Ovary (tissue), 9 donors: ENCODE data around the gene GTPBP6. TPM values are rescaled to one million over a fixed set of nuclear protein-coding genes. Genes with fewer than 3 reads are reported as not detected.
"Not testable (repeated sequence)": the region's sequence is repeated elsewhere in the genome, so short reads cannot be mapped to it uniquely, and the experiment has no call there.

ENCODE experiments used
- DNase-seq, 5 donors: peaks; one replicate each; pipeline ENCODE4 v3.0.0-alpha.2; 2019 to 2020
- H3K27ac ChIP-seq, 2 donors: fragments of 200-600 bp; one replicate each; pipeline versions ENCODE4 v1.5.1 to v1.8.0; 2019 to 2022
- H3K27me3 ChIP-seq: fragments of 200-600 bp; one replicate; pipeline ENCODE4 v1.8.0; 2022
- H3K36me3 ChIP-seq: fragments of 200-600 bp; sonication (generic); one replicate; pipeline ENCODE4 v1.5.1; 2019
- H3K4me1 ChIP-seq: one replicate; pipeline ENCODE4 v1.8.1; 2013; ENCODE audit warnings: mild to moderate bottlenecking, moderate library complexity; ENCODE audit not compliant: insufficient read depth
- H3K4me3 ChIP-seq: fragments of 200-600 bp; sonication (generic); one replicate; pipeline ENCODE4 v1.5.1; 2017
- H3K9me3 ChIP-seq, 2 donors: fragments of 200-600 bp in 1 of 2; sonication (generic) in 1 of 2; one replicate each; pipeline versions ENCODE4 v1.5.1 to v1.8.1; 2013 to 2019; ENCODE audit warnings: mild to moderate bottlenecking in 1 of 2, moderate library complexity in 1 of 2
- EP300 ChIP-seq: sonication (generic); formaldehyde crosslinking; IDR thresholded peaks from one replicate; pipeline ENCODE4 v1.6.1; 2017; ENCODE audit warnings: antibody characterized with exemption
- POLR2A ChIP-seq: fragments of 450-650 bp; IDR thresholded peaks from one replicate; pipeline ENCODE4 v1.6.1; 2017; ENCODE audit warnings: antibody characterized with exemption, mild to moderate bottlenecking, moderate library complexity
- WGBS, 3 donors: extraction: QIAGEN DNeasy Blood & Tissue Kit in 1 of 3; methylation state at CpG; one replicate each; pipeline versions ENCODE4 v1.1.5 to v1.1.7; 2013 to 2017; 5-methylcytosine and 5-hydroxymethylcytosine counted together
- intact Hi-C, 4 donors: fragments of 100-400 bp; cut with DNase I; formaldehyde crosslinking; loops; one replicate each; pipeline versions ENCODE4 v1.11.0 to v1.15.1; 2022 to 2023
- polyA plus RNA-seq, 2 donors: library from polyadenylated mRNA; stranded (reverse); fragments of 200-250 nt in 1 of 2; fragments of 350-450 nt in 1 of 2; fragmentation: Illumina TruSeq in 1 of 2; extraction: RNeasy Lipid Tissue Mini Kit (QIAGEN cat#74804) in 1 of 2; gene quantifications; one replicate each; pipeline ENCODE4 v1.2.3, GENCODE V29; 2013 to 2014
- total RNA-seq, 7 donors: library from RNA; depleted of rRNA in 2 of 7; stranded (reverse); fragments of >200 nt in 2 of 7; fragmentation: NEBNext Ultra II Directional in 3 of 7; extraction: Animal tissue kit (Norgen Biotek cat#: 25700) in 3 of 7; gene quantifications; one replicate each; pipeline versions ENCODE4 v1.1.0 to v1.2.4, GENCODE V29; 2016 to 2023
- TF ChIP-seq, protein P1 (sequence below), 3 donors: fragments of 450-650 bp in 2 of 3; fragments of 200-600 bp in 1 of 3; IDR thresholded peaks; one replicate each; pipeline versions ENCODE4 v1.5.1 to v1.8.0; 2016 to 2022; ENCODE audit warnings: antibody characterized with exemption in 3 of 3, mild to moderate bottlenecking in 1 of 3
- donor health status: DM: no; HTN: no; CAD: no; lungs with moderate emphysema.
- donor health status: DM: no; HTN: no; CAD: no.
- donor health status: Bipolar disorder and iron deficiency.
- donor health status: DM: yes; HTN: yes; CAD: no.
- donor health status: DM: no; HTN: no; CAD: no.
- donor health status: DM: yes; HTN: yes; CAD: no.

The GTPBP6 gene
- total and polyA plus RNA-seq, 9 donors: 7.1 to 69.0 (median 47.8) TPM

DNA sequence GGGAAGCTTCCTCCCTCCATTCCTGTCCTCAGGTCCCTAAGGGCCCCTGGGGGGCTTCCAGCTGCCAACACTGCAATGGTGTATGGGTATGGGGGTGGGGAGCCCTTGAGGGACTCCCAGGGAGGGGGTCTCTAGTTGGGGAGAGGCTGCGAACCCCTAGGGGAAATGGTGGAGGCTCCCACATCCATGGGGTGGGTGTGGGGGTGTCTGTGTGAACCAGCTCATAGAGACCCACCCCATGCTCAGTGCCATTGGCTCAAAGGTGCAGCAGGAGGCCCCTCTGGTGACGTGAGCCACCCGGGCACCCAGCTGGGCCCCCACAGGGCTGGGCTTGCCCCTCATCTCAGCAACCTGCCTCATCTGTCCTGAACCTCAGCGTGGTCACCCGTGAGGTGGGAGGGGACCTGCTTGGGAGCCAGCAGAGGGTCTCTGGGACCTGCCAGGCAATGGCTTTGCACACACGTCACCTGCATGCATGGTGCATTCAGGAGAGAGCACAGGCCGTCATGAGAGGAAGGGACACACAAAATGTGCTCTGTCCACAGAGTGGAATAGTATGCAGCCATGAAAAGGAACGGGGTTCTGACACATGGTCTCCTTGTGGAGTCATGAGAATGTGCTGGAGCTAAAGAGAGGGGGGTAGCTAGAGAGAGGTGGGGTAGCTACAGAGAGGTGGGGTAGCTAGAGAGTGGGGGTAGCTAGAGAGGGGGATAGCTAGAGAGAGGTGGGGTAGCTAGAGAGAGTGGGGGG is 60.1 kb downstream of the GTPBP6 start:
- intact Hi-C loops: no loop called here
- 75 to 79% (median 76%) methylated on average over 8 of the region's 8 CpGs for WGBS, 3 donors
- H3K36me3 ChIP-seq: no peaks in the 10 kb centered on the region
- TF ChIP-seq EP300: no peak
- TF ChIP-seq, protein P1, sequence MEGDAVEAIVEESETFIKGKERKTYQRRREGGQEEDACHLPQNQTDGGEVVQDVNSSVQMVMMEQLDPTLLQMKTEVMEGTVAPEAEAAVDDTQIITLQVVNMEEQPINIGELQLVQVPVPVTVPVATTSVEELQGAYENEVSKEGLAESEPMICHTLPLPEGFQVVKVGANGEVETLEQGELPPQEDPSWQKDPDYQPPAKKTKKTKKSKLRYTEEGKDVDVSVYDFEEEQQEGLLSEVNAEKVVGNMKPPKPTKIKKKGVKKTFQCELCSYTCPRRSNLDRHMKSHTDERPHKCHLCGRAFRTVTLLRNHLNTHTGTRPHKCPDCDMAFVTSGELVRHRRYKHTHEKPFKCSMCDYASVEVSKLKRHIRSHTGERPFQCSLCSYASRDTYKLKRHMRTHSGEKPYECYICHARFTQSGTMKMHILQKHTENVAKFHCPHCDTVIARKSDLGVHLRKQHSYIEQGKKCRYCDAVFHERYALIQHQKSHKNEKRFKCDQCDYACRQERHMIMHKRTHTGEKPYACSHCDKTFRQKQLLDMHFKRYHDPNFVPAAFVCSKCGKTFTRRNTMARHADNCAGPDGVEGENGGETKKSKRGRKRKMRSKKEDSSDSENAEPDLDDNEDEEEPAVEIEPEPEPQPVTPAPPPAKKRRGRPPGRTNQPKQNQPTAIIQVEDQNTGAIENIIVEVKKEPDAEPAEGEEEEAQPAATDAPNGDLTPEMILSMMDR (IDR thresholded peaks at IDR 0.05): no peak
- no peak for TF ChIP-seq POLR2A
- no peak overlapping the region for H3K27ac ChIP-seq
- H3K4me3 ChIP-seq: no peak overlapping the region
- DNase-seq: no peak
- peaks cover 3% of the 10 kb centered on the region for H3K4me1 ChIP-seq
- no peaks in the 10 kb centered on the region for H3K9me3 ChIP-seq
- no peaks in the 10 kb centered on the region for H3K27me3 ChIP-seq

DNA sequence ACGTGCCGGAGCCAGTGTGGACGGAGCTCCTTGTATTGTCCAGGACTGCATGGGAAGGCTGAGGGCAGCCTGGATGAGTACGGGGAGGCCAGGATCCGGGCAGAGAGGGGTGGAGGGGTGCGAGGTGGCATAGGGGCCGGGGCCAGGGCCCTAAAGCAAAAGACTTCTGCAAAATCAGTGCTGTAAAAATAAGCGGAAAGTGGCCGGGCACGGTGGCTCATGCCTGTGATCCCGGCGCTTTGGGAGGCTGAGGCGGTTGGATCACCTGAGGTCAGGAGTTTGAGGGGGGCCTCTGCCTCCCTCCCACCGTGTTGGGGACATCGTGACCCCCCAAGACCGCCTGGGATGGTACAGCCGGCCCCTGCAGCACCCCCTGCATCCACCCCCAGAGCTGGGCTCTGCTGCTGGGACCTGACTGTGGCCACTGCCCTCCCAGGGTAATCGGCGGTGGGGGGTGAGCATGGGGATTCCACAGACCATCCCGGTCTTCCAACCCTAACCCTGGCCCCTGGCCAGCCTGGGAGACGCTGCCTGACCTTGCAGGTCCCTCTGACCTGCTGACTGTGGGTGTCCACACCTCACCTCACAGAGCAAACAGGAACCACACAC is 60.8 kb downstream of the GTPBP6 start:
- DNase-seq: no peak
- Histone ChIP-seq H3K27me3 (no peaks in the 10 kb centered on the region), H3K4me3 (no peak overlapping the region), H3K4me1 (peaks cover 3% of the 10 kb centered on the region), H3K27ac (no peak overlapping the region), H3K36me3 (no peaks in the 10 kb centered on the region), H3K9me3 (no peaks in the 10 kb centered on the region)
- TF ChIP-seq EP300: no peak
- whole genome bisulfite sequencing, 3 donors: 67 to 84% (median 69%) methylated on average over 21 of the region's 21 CpGs
- intact Hi-C loops: no loop called here

DNA sequence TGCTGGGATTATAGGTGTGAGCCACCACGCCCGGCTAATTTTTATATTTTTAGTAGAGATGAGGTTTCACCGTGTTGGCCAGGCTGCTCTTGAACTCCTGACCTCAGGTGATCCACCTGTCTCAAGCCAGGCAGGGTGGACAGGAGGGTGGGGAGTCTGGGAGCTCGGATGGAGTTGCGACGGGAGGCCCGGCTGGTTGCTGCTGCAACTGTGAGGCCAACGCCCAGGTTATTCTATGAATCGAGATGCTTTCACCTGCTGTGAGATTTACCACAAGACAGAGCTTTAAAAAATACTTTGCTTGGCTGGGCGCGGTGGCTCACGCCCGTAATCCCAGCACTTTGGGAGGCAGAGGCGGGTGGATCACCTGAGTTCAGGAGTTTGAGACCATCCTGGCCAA is 61.5 kb downstream of the GTPBP6 start:
- H3K36me3 ChIP-seq, H3K27ac ChIP-seq, DNase-seq, H3K9me3 ChIP-seq, H3K4me3 ChIP-seq, H3K27me3 ChIP-seq, H3K4me1 ChIP-seq, intact Hi-C loops: not testable (repeated sequence)
- 82 to 92% (median 87%) methylated on average over 14 of the region's 14 CpGs for WGBS, 3 donors

DNA sequence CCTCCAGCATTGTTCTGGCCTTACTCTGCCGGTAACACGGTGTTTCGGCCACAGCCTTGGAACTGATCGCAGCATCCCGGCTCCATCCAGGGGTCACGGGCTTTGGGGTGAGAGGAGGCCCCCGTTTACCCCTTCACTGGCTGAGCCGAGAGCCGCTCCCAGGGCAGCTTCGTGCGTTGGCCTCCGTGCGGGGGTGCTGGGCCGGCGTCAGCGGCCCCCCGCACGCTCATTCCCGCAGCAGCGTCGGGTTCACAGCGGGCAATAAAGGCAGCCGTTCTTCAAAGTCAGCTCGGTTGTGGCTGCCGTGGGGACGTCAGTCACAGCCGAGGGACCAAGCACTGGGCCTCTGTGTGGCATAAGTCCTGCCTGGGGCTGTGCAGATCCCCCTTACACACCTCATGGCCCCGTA is 62.7 kb downstream of the GTPBP6 start:
- Histone ChIP-seq H3K4me1 (no peaks in the 10 kb centered on the region), H3K36me3 (no peaks in the 10 kb centered on the region), H3K27me3 (no peaks in the 10 kb centered on the region), H3K27ac (no peak overlapping the region), H3K4me3 (no peak overlapping the region), H3K9me3 (no peaks in the 10 kb centered on the region)
- DNase-seq: no peak
- WGBS, 3 donors: 56 to 59% (median 56%) methylated on average over 28 of the region's 28 CpGs
- intact Hi-C loops: no loop called here
- TF ChIP-seq, protein P1 (IDR thresholded peaks at IDR 0.05): no peak
- TF ChIP-seq EP300 (no peak), POLR2A (no peak)

Other genes with a start within 250 kb of the GTPBP6 start
- gene PLCXD1, start 37.4 kb downstream of the GTPBP6 start, total RNA-seq: 10 to 100 TPM in 5 of 7 donors, 1 to 10 TPM in 2; 2.6 to 19.4 (median 13.5) TPM
- gene PLCXD1, start 37.4 kb downstream of the GTPBP6 start, polyA plus RNA-seq: 10 to 100 TPM in 1 of 2 donors, 1 to 10 TPM in 1; 3.6 to 11.8 TPM
- gene PPP2R3B, start 68.1 kb upstream of the GTPBP6 start, total RNA-seq: 10 to 100 TPM; 11.8 to 25.0 (median 18.4) TPM
- 10 to 100 TPM in 1 of 2 donors, 1 to 10 TPM in 1; 2.3 to 22.8 TPM for gene PPP2R3B, start 68.1 kb upstream of the GTPBP6 start, polyA plus RNA-seq